SU-DHL-6 (cell line): ENCODE results near the gene ACAP3.

Experiments
- H2AFZ ChIP-seq: fragments of 200-600 bp; sonication (generic); 2 replicates; pipeline ENCODE4 v1.6.1; 2014; ENCODE audit warnings: low read depth, mild to moderate bottlenecking, moderate library complexity, mixed read lengths, antibody characterized with exemption, low read length; ENCODE audit not compliant: severe bottlenecking
- H3F3A ChIP-seq: fragments of 200-600 bp; shearing (Covaris generic); 2 replicates; pipeline ENCODE4 v1.6.0; 2016; ENCODE audit warnings: antibody characterized with exemption, mild to moderate bottlenecking; ENCODE audit not compliant: insufficient read depth
- H3K27ac ChIP-seq: fragments of 200-600 bp; sonication (generic); 2 replicates; pipeline ENCODE4 v1.5.1; 2016; ENCODE audit warnings: low read depth, mild to moderate bottlenecking, low read length, moderate library complexity, mixed read lengths
- H3K27me3 ChIP-seq: fragments of 200-600 bp; sonication (generic), shearing (Covaris generic); 2 replicates; pipeline ENCODE4 v1.6.0; 2014; ENCODE audit warnings: mild to moderate bottlenecking, low read length
- H3K36me3 ChIP-seq: fragments of 200-600 bp; sonication (generic); 2 replicates; pipeline ENCODE4 v1.6.1; 2014; ENCODE audit warnings: mild to moderate bottlenecking, low read length, mixed read lengths
- H3K4me2 ChIP-seq: fragments of 300-600, 200-600 bp; shearing (Covaris generic), sonication (generic); 2 replicates; pipeline ENCODE4 v1.6.0; 2014; ENCODE audit warnings: low read length, low read depth, mild to moderate bottlenecking; ENCODE audit not compliant: poor library complexity, severe bottlenecking
- H3K4me3 ChIP-seq: fragments of 200-600 bp; sonication (generic); 2 replicates; pipeline ENCODE4 v1.5.1; 2014; ENCODE audit warnings: antibody characterized with exemption, low read length, mild to moderate bottlenecking, mixed read lengths; ENCODE audit not compliant: insufficient read depth, poor library complexity, severe bottlenecking
- H3K79me2 ChIP-seq: fragments of 200-600 bp; sonication (generic); 2 replicates; pipeline ENCODE4 v1.6.1; 2014; ENCODE audit warnings: mild to moderate bottlenecking, low read length, moderate library complexity; ENCODE audit not compliant: insufficient read depth
- H3K9ac ChIP-seq: fragments of 200-600 bp; sonication (generic); 2 replicates; pipeline ENCODE4 v1.7.0; 2014; ENCODE audit warnings: mild to moderate bottlenecking, low read length
- H3K9me2 ChIP-seq: fragments of 200-600 bp; sonication (generic); replicated peaks from 2 replicates; pipeline ENCODE4 v1.6.1; 2014; ENCODE audit warnings: low read length; ENCODE audit not compliant: insufficient read depth
- H3K9me3 ChIP-seq: fragments of 200-600 bp; sonication (generic); 2 replicates; pipeline ENCODE4 v1.6.1; 2014; ENCODE audit warnings: low read length, mixed read lengths; ENCODE audit not compliant: insufficient read depth
- H4K20me1 ChIP-seq: fragments of 200-600 bp; sonication (generic); 2 replicates; pipeline ENCODE4 v1.6.1; 2014; ENCODE audit warnings: low read depth, mild to moderate bottlenecking, antibody characterized with exemption, low read length, moderate library complexity, mixed read lengths
- EZH2phosphoT487 ChIP-seq: fragments of 200-600 bp; sonication (generic), shearing (Covaris generic); conservative IDR thresholded peaks from 2 replicates; pipeline ENCODE4 v1.6.1; 2018; ENCODE audit warnings: mild to moderate bottlenecking, antibody characterized with exemption, low read length, moderate library complexity, mixed read lengths
- TF ChIP-seq, protein P1 (sequence below): fragments of 200-600 bp; sonication (generic); IDR thresholded peaks from one replicate; pipeline ENCODE4 v1.5.1; 2017; ENCODE audit warnings: antibody characterized with exemption, mild to moderate bottlenecking, low read length, moderate library complexity; ENCODE audit not compliant: insufficient read depth, poor library complexity, severe bottlenecking

Gene ACAP3

DNA sequence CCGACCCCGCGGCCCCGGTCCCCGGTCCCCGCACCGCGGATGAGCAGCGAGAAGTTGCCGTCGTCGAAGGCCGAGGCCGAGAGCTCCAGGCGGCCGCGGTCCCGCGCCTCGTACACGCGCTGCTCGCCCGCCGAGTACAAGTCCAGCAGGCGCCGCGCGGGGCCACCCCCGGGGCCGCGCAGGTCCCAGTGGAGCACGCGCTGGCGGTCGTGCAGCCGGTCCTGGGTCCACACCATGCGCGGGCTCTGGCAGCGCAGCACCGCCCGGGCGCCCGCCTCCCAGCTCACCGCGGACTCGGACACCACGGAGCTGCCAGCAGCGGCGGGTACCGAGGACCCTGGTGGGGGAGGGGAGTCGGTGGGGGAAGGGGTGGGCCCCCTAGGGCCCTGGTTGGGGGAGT, 47.7 kb upstream of the ACAP3 start:
- Histone ChIP-seq H3K27ac (no peak overlapping the region), H3K9me2 (no peaks in the 10 kb centered on the region), H3K9me3 (no peaks in the 10 kb centered on the region), H3K9ac (no peak overlapping the region), H3K4me3 (no peak overlapping the region), H3K4me2 (no peak overlapping the region), H2AFZ (no peak overlapping the region), H4K20me1 (no peaks in the 10 kb centered on the region), H3K79me2 (no peaks in the 10 kb centered on the region), H3K36me3 (no peaks in the 10 kb centered on the region), H3F3A (peaks cover 6% of the 10 kb centered on the region; the same call in 1 of the 2 replicates), H3K27me3 (no peaks in the 10 kb centered on the region)
- TF ChIP-seq, protein P1, sequence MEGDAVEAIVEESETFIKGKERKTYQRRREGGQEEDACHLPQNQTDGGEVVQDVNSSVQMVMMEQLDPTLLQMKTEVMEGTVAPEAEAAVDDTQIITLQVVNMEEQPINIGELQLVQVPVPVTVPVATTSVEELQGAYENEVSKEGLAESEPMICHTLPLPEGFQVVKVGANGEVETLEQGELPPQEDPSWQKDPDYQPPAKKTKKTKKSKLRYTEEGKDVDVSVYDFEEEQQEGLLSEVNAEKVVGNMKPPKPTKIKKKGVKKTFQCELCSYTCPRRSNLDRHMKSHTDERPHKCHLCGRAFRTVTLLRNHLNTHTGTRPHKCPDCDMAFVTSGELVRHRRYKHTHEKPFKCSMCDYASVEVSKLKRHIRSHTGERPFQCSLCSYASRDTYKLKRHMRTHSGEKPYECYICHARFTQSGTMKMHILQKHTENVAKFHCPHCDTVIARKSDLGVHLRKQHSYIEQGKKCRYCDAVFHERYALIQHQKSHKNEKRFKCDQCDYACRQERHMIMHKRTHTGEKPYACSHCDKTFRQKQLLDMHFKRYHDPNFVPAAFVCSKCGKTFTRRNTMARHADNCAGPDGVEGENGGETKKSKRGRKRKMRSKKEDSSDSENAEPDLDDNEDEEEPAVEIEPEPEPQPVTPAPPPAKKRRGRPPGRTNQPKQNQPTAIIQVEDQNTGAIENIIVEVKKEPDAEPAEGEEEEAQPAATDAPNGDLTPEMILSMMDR = no peak
- TF ChIP-seq EZH2phosphoT487 = no peak

DNA sequence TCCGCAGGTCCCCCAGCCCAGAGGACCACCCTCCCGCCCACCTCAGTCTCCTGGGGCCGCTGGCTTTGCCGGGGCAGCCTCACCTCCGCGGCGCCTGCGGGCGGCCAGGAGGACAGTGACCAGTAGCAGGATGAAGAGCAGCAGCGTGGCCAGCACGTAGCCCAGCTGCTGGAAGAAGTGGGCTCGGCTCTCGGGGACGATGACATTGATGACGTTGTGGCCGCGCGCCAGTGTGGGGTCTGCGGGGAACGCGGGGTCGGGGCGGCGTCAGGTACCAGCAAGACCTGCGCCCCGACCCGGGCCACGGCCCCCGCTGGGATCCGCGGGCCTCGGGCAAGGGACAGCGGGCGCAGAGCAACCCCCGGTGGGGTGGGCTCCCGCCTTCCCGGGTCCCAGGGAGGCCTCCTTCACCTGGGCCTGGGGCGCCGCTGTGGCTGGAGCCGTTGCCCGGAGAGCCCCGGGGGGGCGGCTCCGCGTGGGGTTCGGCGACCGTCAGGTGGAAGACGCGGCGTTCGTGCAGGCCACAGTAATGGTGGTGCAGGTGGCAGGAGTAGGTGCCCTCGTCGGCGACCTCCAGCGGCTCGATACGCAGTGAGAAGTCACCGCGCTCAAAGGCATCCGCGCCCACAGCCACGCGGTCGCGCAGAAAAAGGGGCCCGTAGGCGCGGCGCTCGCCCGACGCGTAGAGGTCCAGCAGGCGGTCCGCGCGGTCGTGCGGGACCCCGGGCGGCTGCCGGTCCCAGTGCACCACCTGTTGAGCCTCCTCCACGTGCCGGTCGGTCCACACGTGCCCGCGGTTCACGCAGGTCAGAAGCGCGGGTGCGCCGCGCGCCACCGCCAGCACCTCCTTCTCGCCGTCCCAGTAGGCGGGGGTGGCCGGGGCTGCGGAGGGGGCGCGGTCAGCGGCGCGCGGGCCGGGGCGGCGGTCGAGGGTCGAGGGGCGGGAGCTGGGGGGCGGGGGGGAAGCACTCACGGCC, 46.8 kb upstream of the ACAP3 start:
- Histone ChIP-seq H2AFZ (no peak overlapping the region), H3K36me3 (no peaks in the 10 kb centered on the region), H4K20me1 (no peaks in the 10 kb centered on the region), H3K4me2 (no peak overlapping the region), H3K9me3 (no peaks in the 10 kb centered on the region), H3F3A (peaks cover 6% of the 10 kb centered on the region; the same call in 1 of the 2 replicates), H3K4me3 (no peak overlapping the region), H3K27me3 (no peaks in the 10 kb centered on the region), H3K9ac (no peak overlapping the region), H3K27ac (no peak overlapping the region), H3K79me2 (no peaks in the 10 kb centered on the region), H3K9me2 (no peaks in the 10 kb centered on the region)
- TF ChIP-seq, protein P1 = no peak
- no peak for TF ChIP-seq EZH2phosphoT487

DNA sequence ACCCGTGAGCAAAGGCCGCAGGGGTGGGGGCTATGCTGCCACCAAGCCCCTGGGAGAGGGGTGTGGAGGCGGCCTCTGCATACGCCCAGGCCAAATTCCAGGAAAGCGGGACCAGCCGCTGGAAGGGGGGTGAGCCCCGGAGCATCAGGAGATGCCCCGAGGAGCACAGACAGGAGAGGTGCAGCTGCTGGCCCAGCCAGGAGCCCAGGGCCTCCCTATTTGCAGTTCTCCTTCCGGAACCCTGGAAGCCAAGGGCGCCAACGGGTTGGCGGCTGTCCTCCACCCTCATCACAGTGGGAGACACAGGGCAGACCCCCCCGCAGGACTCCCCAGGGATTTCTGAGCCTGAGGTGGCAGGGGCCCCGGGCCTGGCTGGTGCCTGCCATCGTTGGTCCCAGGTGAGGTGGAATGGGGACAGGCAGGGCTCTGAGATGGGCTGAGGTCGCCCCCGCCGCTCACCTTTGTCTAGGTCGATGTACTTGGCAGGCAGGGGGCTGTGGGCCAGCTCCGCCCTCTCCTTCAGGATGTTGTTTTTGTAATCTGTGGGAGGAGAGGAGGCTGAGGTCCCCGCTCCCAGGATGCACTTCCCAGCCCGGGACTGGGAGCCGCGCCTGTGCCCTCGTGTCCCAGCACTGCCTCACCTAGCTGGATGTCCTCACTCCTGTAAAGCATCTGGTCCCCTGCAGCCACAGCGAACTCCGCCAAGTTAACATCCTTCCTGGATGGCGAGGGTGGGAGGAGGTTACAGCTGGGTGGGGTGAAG, 45.8 kb upstream of the ACAP3 start:
- Histone ChIP-seq H3F3A (peaks cover 6% of the 10 kb centered on the region; the same call in 1 of the 2 replicates), H3K79me2 (no peaks in the 10 kb centered on the region)
- TF ChIP-seq EZH2phosphoT487 = no peak
- TF ChIP-seq, protein P1 = no peak

More for the DNA sequence above, 45.8 kb upstream of the ACAP3 start:
- Histone ChIP-seq H3K36me3 (no peaks in the 10 kb centered on the region), H3K4me3 (no peak overlapping the region), H3K9me2 (no peaks in the 10 kb centered on the region), H3K4me2 (no peak overlapping the region), H3K9me3 (no peaks in the 10 kb centered on the region), H3K9ac (no peak overlapping the region), H3K27ac (no peak overlapping the region), H2AFZ (no peak overlapping the region), H3K27me3 (no peaks in the 10 kb centered on the region), H4K20me1 (no peaks in the 10 kb centered on the region)
